K562 (cell line): ENCODE measurements around the gene ANXA2. TPM values are rescaled to one million over a fixed set of nuclear protein-coding genes. Genes with fewer than 3 reads are reported as not detected.
A peak's percentile ranks its signal among the peaks of the same experiment; 100 is the strongest.

Experiments used
- ATAC-seq: fragments of 200-7000 bp; cut with Tn5 transposase; 3 replicates; pipeline ENCODE4 v1.9.1; 2020; ENCODE audit warnings: moderate library complexity
- BruUV-seq: library from RNA; stranded (reverse); fragments of 400-500 nt; replicated peaks from 2 replicates; lab custom pipeline; 2021; lab: Mats Ljungman, UMichigan
- CTCF ChIA-PET: fragments of 300-600 bp; formaldehyde crosslinking; extraction: SDS; loops from one replicate; lab custom pipeline; 2021; ENCODE audit warnings: low intra/inter-chr PET ratio; lab: Yijun Ruan, JAX
- POLR2A ChIA-PET: fragments of 300-600, 350-650 bp; sonication (Branson Sonifier 250); formaldehyde crosslinking; extraction: SDS; loops from one replicate; lab custom pipeline; 2021; ENCODE audit warnings: antibody characterized with exemption, inconsistent platforms; lab: Yijun Ruan, JAX
- DNase-seq, 4 experiments: peaks; one replicate each; pipeline versions ENCODE4 v3.0.0 to v3.0.0-alpha.2; 2011 to 2018; ENCODE audit warnings: low spot score in 3 of 4, mixed read lengths in 3 of 4; ENCODE audit errors: extremely low read depth in 1 of 4
- FAIRE-seq: peaks from 2 replicates; lab custom pipeline; 2011; peaks lifted over from hg19 to GRCh38; lab: Jason Lieb, UNC
- H2AFZ ChIP-seq: 2 replicates; pipeline ENCODE4 v1.6.0; 2011; ENCODE audit warnings: low read depth, low read length, control low read depth, inconsistent platforms
- H3K27ac ChIP-seq: fragments of 200-600 bp; 3 replicates; pipeline ENCODE4 v1.8.0; 2011; ENCODE audit warnings: low read depth, mild to moderate bottlenecking, control low read depth, inconsistent platforms, low read length, moderate library complexity, mixed read lengths; ENCODE audit errors: extremely low read depth
- H3K27me3 ChIP-seq, 2 experiments: fragments of 300-600 bp in 1 of 2; 2 replicates in 1 of 2; 3 replicates in 1 of 2; pipeline versions ENCODE4 v1.6.0 to v1.8.0; 2011; ENCODE audit warnings: inconsistent platforms in 2 of 2, low read length in 2 of 2, mild to moderate bottlenecking in 1 of 2, mixed read lengths in 1 of 2, moderate library complexity in 1 of 2; ENCODE audit not compliant: control insufficient read depth in 2 of 2, insufficient read depth in 2 of 2
- H3K36me3 ChIP-seq: fragments of 300-600 bp; 3 replicates; pipeline ENCODE4 v1.8.0; 2011; ENCODE audit warnings: mild to moderate bottlenecking, low read length, inconsistent platforms; ENCODE audit not compliant: control insufficient read depth, insufficient read depth
- H3K4me1 ChIP-seq, 2 experiments: fragments of 200-600 bp in 1 of 2; replicated peaks in 1 of 2; 2 replicates in 1 of 2; 3 replicates in 1 of 2; pipeline versions ENCODE4 v1.5.1 to v1.8.0; 2011; ENCODE audit warnings: inconsistent platforms in 2 of 2, low read length in 2 of 2, mild to moderate bottlenecking in 1 of 2, mixed read lengths in 1 of 2, moderate library complexity in 1 of 2; ENCODE audit not compliant: control insufficient read depth in 2 of 2, insufficient read depth in 2 of 2
- H3K4me2 ChIP-seq: 2 replicates; pipeline ENCODE4 v1.6.1; 2011; ENCODE audit warnings: low read length, control low read depth, inconsistent platforms, mixed read lengths; ENCODE audit not compliant: insufficient read depth
- H3K4me3 ChIP-seq: fragments of 200-600 bp; sonication (generic), shearing (Covaris generic); 2 replicates; pipeline ENCODE4 v1.5.1; 2016; ENCODE audit warnings: control low read depth, inconsistent platforms
- H3K79me2 ChIP-seq: fragments of 200-600 bp; 3 replicates; pipeline ENCODE4 v1.8.0; 2011; ENCODE audit warnings: low read length, inconsistent platforms; ENCODE audit not compliant: control insufficient read depth, insufficient read depth
- H3K9ac ChIP-seq, 2 experiments: 2 replicates each; pipeline versions ENCODE4 v1.6.0 to v1.6.1; 2011; ENCODE audit warnings: low read depth in 2 of 2, low read length in 2 of 2, control low read depth in 1 of 2, inconsistent platforms in 1 of 2, mild to moderate bottlenecking in 1 of 2, mixed read lengths in 1 of 2; ENCODE audit not compliant: insufficient read depth in 1 of 2
- H3K9me1 ChIP-seq: one replicate; pipeline ENCODE4 v1.6.0; 2011; ENCODE audit warnings: inconsistent platforms, mild to moderate bottlenecking, low read length, moderate library complexity; ENCODE audit not compliant: control insufficient read depth, insufficient read depth
- H3K9me3 ChIP-seq: replicated peaks from 2 replicates; pipeline ENCODE4 v1.5.1; 2011; ENCODE audit warnings: low read depth, low read length, inconsistent platforms; ENCODE audit not compliant: control insufficient read depth, insufficient read depth
- H4K20me1 ChIP-seq: replicated peaks from 2 replicates; pipeline ENCODE4 v1.6.1; 2011; ENCODE audit warnings: low read length, inconsistent platforms, mixed read lengths; ENCODE audit not compliant: control insufficient read depth, insufficient read depth
- POLR2G ChIP-seq: fragments of 200-400 bp; formaldehyde crosslinking; IDR thresholded peaks from 2 replicates; pipeline ENCODE4 v1.6.1; 2017; ENCODE audit warnings: low read depth, mild to moderate bottlenecking, antibody characterized with exemption, low read length, moderate library complexity
- RAD21 ChIP-seq, 2 experiments: fragments of 250-450 bp in 1 of 2; fragments of 450-650 bp in 1 of 2; sonication (Bioruptor Pico) in 1 of 2; formaldehyde crosslinking in 1 of 2; IDR thresholded peaks in 1 of 2; conservative IDR thresholded peaks in 1 of 2; 2 replicates each; pipeline versions ENCODE4 v1.4.0 to v1.8.0; 2020 to 2022; ENCODE audit warnings: mild to moderate bottlenecking in 2 of 2, moderate library complexity in 1 of 2
- SMC3 ChIP-seq: conservative IDR thresholded peaks from 2 replicates; pipeline ENCODE4 v1.6.1; 2011; ENCODE audit warnings: low read depth, low read length, improper control_type of control experiment; ENCODE audit not compliant: insufficient read depth
- ZBTB17 ChIP-seq: fragments of 450-650 bp; formaldehyde crosslinking; IDR thresholded peaks from 2 replicates; pipeline ENCODE4 v1.4.0; 2020; ENCODE audit warnings: mild to moderate bottlenecking
- ZFP36 ChIP-seq: fragments of 150-350 bp; IDR thresholded peaks from 2 replicates; pipeline ENCODE4 v1.6.1; 2018; ENCODE audit warnings: low read length, low read depth; ENCODE audit not compliant: partially characterized antibody
- ZNF384 ChIP-seq: IDR thresholded peaks from 2 replicates; pipeline ENCODE4 v1.6.1; 2012; ENCODE audit warnings: low read depth, low read length, improper control_type of control experiment
- ZNF696 ChIP-seq: fragments of 250-450 bp; sonication (Bioruptor Pico); conservative IDR thresholded peaks from 2 replicates; pipeline ENCODE4 v1.4.0; 2020; ENCODE audit warnings: mild to moderate bottlenecking, moderate library complexity
- WGBS: fragments of 100-300 bp; shearing (Covaris generic); methylation state at CpG from one replicate; pipeline ENCODE4 v1.1.6; 2016; ENCODE audit warnings: low coverage, mixed read lengths; ENCODE audit not compliant: insufficient coverage; ENCODE audit errors: missing lambda C conversion rate; 5-methylcytosine and 5-hydroxymethylcytosine counted together
- in situ Hi-C: fragments of 300-500 bp; cut with MboI; formaldehyde crosslinking; loops from 4 replicates; pipeline ENCODE4 v1.15.0; 2018; ENCODE audit warnings: inconsistent platforms, mixed read lengths
- intact Hi-C: fragments of 100-400 bp; cut with micrococcal nuclease; formaldehyde crosslinking; loops from 2 replicates; pipeline ENCODE4 v1.14.2; 2022
- polyA plus RNA-seq, 8 experiments: library from polyadenylated mRNA; depleted of rRNA in 4 of 8; stranded (reverse) in 5 of 8; unstranded in 3 of 8; fragments of >200 nt; fragmentation: Nextera tagmentation in 2 of 8; fragmentation: Illumina TruSeq in 1 of 8; extraction: Ambion mirVana in 2 of 8; extraction: Trizol in 1 of 8; gene quantifications; 2 replicates each; pipeline versions ENCODE4 v1.2.1 to v1.2.3, GENCODE V29; 2011 to 2014; ENCODE audit warnings: inconsistent platforms in 1 of 8, missing spikeins in 1 of 8
- total RNA-seq, 7 experiments: library from RNA; depleted of rRNA in 6 of 7; stranded (reverse); fragments of >200 nt in 6 of 7; fragmentation: Illumina TruSeq in 2 of 7; extraction: Trizol in 2 of 7; gene quantifications; 2 replicates each; pipeline versions ENCODE4 v1.2.1 to v1.2.3, GENCODE V29; 2011 to 2021; ENCODE audit warnings: low replicate concordance in 1 of 7
- TF ChIP-seq, protein P1 (sequence below), 3 experiments: IDR thresholded peaks in 2 of 3; conservative IDR thresholded peaks in 1 of 3; 2 replicates each; pipeline ENCODE4 v1.5.1; 2011 to 2012; ENCODE audit warnings: low read length in 3 of 3, mild to moderate bottlenecking in 3 of 3, control low read depth in 2 of 3, improper control_type of control experiment in 1 of 3, inconsistent platforms in 1 of 3, low read depth in 1 of 3, mixed read lengths in 1 of 3, moderate library complexity in 1 of 3; ENCODE audit not compliant: insufficient read depth in 2 of 3
- TF ChIP-seq, protein P2 (sequence below), 2 experiments: fragments of 450-650 bp; formaldehyde crosslinking in 1 of 2; IDR thresholded peaks; 2 replicates each; pipeline versions ENCODE4 v1.4.0 to v1.6.1; 2014 to 2020; ENCODE audit warnings: mild to moderate bottlenecking in 2 of 2, borderline replicate concordance in 1 of 2, low read depth in 1 of 2

Gene ANXA2
- total and polyA plus RNA-seq, 9 of the 15 experiments (the other 6 are each of a cell fraction or from before 2014, with no cell fraction given), result 301 to 1,102 (median 452) TPM

- no peaks in the 10 kb centered on the region for H3K79me2 ChIP-seq
- ChIA-PET POLR2A (no interaction called here), CTCF (interaction anchor here (0.9 to 4.6 kb wide), 5 partner anchors 193 to 795 kb away, joined by 3 to 33 read pairs (median 17); no protein-coding TSS in a partner anchor)
- FAIRE-seq (peak; percentile 94), DNase-seq (peak; percentile 31 to 68 (median 48)), ATAC-seq (peak; percentile 69)
- H3K4me1 ChIP-seq, result no peaks in the 10 kb centered on the region
- H3K9me3 ChIP-seq, result no peaks in the 10 kb centered on the region
- no peaks in the 10 kb centered on the region for H3K36me3 ChIP-seq
- intact Hi-C loops, result loop anchor here (1.0 to 5.0 kb wide), 4 partner anchors 410 to 795 kb away; no protein-coding TSS in a partner anchor
- BruUV-seq, result no TSS peak
- H3K4me3 ChIP-seq, result no peak overlapping the region
- no peak overlapping the region for H2AFZ ChIP-seq
- H3K27ac ChIP-seq, result no peak overlapping the region
- H3K27me3 ChIP-seq, result peaks cover 0 to 10% of the 10 kb centered on the region in 2 experiments; a peak in 3 of 5 replicates
- H3K4me2 ChIP-seq, result no peak overlapping the region
- no peak overlapping the region for H3K9ac ChIP-seq
- H3K9me1 ChIP-seq, result no peaks in the 10 kb centered on the region
- no peaks in the 10 kb centered on the region; the same call in 1 of the 2 replicates for H4K20me1 ChIP-seq
- WGBS, result 2% methylated on average over 5 of the region's 5 CpGs
- in situ Hi-C loops, result loop anchor here (5.0 to 25.0 kb wide), 3 partner anchors 200 to 632 kb away; no protein-coding TSS in a partner anchor
- TF ChIP-seq ZNF696 (no peak), ZNF384 (peak; percentile 88), RAD21 (CRISPR knock-in tag; conservative IDR thresholded peaks at IDR 0.05 in 1 of 2, IDR thresholded peaks at IDR 0.05 in 1 of 2) (peak; percentile 91 to 95), SMC3 (peak; percentile 69), ZBTB17 (CRISPR knock-in tag) (no peak), ZFP36 (peak; percentile 20), POLR2G (no peak)
- TF ChIP-seq, protein P1, sequence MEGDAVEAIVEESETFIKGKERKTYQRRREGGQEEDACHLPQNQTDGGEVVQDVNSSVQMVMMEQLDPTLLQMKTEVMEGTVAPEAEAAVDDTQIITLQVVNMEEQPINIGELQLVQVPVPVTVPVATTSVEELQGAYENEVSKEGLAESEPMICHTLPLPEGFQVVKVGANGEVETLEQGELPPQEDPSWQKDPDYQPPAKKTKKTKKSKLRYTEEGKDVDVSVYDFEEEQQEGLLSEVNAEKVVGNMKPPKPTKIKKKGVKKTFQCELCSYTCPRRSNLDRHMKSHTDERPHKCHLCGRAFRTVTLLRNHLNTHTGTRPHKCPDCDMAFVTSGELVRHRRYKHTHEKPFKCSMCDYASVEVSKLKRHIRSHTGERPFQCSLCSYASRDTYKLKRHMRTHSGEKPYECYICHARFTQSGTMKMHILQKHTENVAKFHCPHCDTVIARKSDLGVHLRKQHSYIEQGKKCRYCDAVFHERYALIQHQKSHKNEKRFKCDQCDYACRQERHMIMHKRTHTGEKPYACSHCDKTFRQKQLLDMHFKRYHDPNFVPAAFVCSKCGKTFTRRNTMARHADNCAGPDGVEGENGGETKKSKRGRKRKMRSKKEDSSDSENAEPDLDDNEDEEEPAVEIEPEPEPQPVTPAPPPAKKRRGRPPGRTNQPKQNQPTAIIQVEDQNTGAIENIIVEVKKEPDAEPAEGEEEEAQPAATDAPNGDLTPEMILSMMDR (IDR thresholded peaks at IDR 0.05 in 2 of 3, conservative IDR thresholded peaks at IDR 0.05 in 1 of 3; ENCODE audit: insufficient read depth in 2 of 3, low read depth in 1 of 3, low read length in 3 of 3), result peak; percentile 69 to 92 (median 75)
- TF ChIP-seq, protein P2, sequence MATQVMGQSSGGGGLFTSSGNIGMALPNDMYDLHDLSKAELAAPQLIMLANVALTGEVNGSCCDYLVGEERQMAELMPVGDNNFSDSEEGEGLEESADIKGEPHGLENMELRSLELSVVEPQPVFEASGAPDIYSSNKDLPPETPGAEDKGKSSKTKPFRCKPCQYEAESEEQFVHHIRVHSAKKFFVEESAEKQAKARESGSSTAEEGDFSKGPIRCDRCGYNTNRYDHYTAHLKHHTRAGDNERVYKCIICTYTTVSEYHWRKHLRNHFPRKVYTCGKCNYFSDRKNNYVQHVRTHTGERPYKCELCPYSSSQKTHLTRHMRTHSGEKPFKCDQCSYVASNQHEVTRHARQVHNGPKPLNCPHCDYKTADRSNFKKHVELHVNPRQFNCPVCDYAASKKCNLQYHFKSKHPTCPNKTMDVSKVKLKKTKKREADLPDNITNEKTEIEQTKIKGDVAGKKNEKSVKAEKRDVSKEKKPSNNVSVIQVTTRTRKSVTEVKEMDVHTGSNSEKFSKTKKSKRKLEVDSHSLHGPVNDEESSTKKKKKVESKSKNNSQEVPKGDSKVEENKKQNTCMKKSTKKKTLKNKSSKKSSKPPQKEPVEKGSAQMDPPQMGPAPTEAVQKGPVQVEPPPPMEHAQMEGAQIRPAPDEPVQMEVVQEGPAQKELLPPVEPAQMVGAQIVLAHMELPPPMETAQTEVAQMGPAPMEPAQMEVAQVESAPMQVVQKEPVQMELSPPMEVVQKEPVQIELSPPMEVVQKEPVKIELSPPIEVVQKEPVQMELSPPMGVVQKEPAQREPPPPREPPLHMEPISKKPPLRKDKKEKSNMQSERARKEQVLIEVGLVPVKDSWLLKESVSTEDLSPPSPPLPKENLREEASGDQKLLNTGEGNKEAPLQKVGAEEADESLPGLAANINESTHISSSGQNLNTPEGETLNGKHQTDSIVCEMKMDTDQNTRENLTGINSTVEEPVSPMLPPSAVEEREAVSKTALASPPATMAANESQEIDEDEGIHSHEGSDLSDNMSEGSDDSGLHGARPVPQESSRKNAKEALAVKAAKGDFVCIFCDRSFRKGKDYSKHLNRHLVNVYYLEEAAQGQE (IDR thresholded peaks at IDR 0.05; ENCODE audit: borderline replicate concordance), result peak; percentile 78
- TF ChIP-seq, protein P2 (CRISPR knock-in tag; IDR thresholded peaks at IDR 0.05; ENCODE audit: low read depth), result no peak
Observed at GRCh38 chr15:60326824-60327654, 70.7 kb downstream of the ANXA2 start.
